T47D (cell line): Measurements from ENCODE around the gene WSCD2.

Experiments used
- DNase-seq, 2 experiments: peaks; one replicate each; pipeline versions ENCODE4 v3.0.0 to v3.0.0-alpha.2; 2011 to 2012; ENCODE audit warnings: low read depth in 1 of 2, low spot score in 1 of 2
- JUND ChIP-seq: IDR thresholded peaks from 2 replicates; pipeline ENCODE4 v1.6.1; 2012; ENCODE audit warnings: low read depth
- in situ Hi-C: cut with HindIII; loops from 2 replicates; pipeline ENCODE4 v1.10.0; 2016; ENCODE audit warnings: low sequenced_read_pairs, low pct_unique_long_range_greater_than_20kb

WSCD2 gene

DNA sequence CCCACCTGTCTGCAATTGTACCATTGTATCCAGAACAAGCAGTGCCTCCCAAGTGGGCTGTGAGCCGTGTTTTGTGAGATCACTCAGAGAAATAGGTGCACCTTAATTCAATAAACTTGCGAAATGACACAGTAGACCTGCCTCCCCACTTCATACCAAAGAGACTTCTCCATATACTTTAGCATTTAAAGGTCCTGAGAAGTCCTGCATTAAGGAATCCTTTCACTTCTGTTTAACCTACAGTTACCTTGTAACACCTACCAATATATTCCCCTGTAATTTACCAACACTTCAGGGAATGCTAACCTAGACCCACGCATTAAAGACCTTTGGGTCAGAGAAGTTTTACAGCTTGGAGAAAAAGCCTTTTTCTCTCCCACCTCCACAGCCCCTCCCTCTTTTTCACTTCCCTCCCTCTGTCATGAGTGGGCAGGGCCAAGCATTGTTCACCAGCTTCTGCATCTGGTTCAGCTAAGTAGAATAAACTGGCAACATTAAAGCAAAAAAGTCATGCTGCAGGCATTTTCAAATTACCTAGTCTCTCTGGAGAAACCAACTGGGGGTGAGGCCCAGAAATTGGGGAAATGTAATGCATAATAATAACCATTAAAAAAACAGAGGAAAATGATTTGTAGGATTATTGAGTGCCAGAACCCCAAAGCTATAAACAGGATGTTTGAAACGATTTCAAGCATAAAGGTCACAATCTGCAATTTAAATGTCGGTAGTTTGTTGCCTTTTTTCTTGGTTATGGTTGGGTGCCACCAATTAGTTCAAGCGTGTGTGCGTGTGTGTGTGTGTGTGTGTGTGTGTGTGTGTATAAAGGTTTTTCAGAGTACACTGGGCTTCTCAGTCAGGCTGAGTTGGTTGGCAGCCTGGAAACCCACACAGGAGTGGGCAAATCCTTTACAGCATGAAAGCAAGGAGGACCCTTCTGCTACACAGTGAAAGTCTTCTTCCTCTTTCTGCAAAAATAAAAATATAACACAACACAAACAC is 13.7 kb upstream of the WSCD2 start:
- TF ChIP-seq JUND, result no peak
- no peak for DNase-seq
- in situ Hi-C loops, result no loop called here

DNA sequence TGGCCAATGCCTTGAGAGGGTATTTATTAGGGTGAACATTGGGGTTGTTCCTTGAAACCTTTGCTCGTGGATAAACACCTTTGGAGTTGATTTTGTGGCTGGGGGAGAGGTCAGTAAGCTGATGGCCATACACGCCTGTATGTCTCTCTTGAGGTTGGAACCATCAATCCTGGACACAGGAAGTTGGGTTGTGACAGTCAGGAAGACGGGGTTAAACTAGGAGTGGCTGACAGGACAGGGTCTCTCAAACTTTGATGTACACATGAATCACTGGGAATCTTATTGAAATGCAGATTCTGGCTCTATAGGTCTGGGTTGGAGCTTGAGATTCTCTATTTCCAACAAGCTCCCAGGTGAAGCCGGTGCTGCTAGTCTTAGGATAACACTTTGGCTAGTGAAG is 12.8 kb upstream of the WSCD2 start:
- TF ChIP-seq JUND, result no peak
- DNase-seq, result no peak
- in situ Hi-C loops, result no loop called here

DNA sequence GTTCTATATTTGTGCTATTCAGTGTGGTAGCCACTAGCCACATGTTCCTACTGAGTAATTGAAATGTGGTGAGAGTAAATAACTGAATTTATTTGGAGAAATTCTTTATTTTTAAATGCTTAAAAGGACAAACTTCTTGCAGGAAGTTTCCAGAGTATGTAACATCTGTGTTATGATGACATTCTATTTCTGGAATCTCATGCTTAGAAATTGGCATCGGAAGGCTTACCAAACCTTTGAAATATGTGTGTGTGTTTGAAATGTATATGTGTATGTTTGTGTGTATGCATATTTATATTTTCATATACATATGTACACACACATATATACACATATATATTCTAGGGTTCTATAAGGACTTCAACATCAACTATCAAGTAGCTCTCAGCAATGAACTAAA is 12.4 kb upstream of the WSCD2 start:
- in situ Hi-C loops, result no loop called here
- no peak for TF ChIP-seq JUND
- DNase-seq, result no peak

GRCh38 chr12:108117163-108117849 is 11.8 kb upstream of the WSCD2 start:
- no peak for DNase-seq
- no peak for TF ChIP-seq JUND
- in situ Hi-C loops, result no loop called here

DNA sequence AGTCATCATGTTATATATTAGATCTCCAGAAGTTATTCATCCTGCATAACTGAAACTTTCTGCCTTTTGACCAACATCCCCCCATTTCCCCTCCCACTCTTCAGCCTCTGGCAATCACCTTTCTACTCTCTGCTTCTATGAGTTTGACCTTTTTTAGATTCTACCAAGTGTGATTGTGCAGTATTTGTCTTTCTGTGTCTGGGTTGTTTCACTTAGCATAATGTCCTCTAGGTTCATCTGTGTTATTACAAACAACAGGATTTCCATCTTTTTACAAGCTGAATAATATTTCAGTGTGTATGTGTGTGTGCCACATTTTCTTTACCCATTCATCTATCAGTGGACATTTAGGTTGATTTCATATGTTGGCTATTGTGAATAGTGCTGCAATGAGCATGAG is 11.2 kb upstream of the WSCD2 start:
- DNase-seq, result no peak
- TF ChIP-seq JUND, result no peak
- in situ Hi-C loops, result no loop called here

GRCh38 chr12:108119126-108119973 is 9.7 kb upstream of the WSCD2 start:
- no peak for TF ChIP-seq JUND
- DNase-seq, result no peak
- in situ Hi-C loops, result no loop called here

- DNase-seq, result no peak
- TF ChIP-seq JUND, result no peak
- in situ Hi-C loops, result no loop called here
Measured at GRCh38 chr12:108119974-108120862, 8.9 kb upstream of the WSCD2 start.

DNA sequence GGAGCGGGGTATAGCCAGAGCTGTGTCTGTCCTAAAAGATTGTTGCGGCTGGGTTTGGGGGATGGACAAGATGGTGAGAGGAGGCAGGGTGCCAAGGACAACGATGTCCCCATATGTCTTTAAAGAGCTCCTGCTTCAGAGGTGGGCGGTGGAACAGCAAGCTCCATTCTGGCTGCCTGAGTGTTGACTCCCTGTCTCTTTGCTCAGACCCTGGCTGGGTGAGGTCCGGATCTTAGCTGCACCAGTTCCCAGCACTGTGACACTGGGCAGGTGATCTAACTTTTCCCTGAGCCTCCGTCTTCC is 8.3 kb upstream of the WSCD2 start:
- in situ Hi-C loops, result no loop called here
- no peak for DNase-seq
- no peak for TF ChIP-seq JUND

DNA sequence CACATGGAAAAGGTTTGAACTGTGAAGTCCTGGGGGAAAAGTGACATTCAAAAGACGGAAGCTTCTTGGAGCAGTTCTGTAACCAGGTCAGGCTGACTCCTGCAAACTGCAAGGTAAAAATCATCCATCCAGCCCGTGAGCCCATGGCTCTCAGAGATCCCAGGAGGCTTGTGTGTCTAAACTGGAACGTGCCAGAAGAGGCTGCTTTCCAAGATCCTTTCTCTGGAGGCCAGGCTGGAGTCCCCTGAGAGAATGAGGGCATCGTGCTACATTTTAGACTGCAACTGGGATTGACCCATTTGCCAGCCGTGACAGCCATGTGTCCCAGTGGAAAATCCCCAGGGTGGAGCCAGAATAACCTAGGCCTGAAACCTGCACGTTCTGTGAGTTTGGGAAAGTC is 7.8 kb upstream of the WSCD2 start:
- TF ChIP-seq JUND, result no peak
- in situ Hi-C loops, result no loop called here
- no peak for DNase-seq

DNA sequence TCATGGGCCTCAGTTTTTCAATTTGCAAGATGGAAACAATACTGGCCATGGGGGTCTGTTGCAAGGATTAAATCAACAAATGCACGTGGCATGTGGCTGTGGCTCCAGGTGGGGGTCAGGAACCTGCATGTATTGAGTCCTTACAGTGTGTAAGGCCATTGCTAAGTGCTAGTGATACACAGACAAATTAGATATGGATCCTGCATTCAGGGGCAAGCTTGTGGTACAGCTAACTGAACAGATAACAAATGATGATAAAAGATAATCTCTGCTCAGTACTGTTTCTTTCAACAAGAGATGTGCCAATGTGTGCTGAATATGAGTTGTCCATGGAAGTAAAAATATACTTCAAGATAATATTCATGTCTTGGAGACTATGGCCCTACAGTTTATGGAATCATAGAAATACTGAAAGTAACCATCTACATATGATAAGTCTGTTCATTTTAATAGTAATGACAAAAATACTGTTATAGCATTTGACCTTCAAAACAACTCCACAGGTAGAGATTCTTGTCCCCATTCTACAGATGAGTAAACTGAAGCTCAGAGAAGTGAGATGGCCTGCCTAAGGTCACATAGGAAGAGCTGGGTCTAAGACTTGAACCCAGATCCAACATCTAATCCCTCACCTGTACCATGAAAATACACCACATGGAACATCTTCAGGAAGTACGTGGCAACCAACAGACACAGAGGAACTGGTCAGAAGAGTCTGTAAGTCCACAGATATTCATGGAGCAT is 7.2 kb upstream of the WSCD2 start:
- no peak for DNase-seq
- in situ Hi-C loops, result no loop called here
- no peak for TF ChIP-seq JUND

GRCh38 chr12:108122644-108123043 is 6.4 kb upstream of the WSCD2 start:
- DNase-seq, result no peak
- no peak for TF ChIP-seq JUND
- in situ Hi-C loops, result no loop called here

GRCh38 chr12:108123402-108123801 is 5.7 kb upstream of the WSCD2 start:
- TF ChIP-seq JUND, result no peak
- in situ Hi-C loops, result no loop called here
- DNase-seq, result peak in 1 of 2 experiments; percentile 19
